Stimulated activated CD4-positive, alpha-beta T cell treated with anti-CD3 and anti-CD28 coated beads, Interleukin-1b, Interleukin-23, amount 100 ng/mL, for 24 hours (primary cell): ENCODE data around the gene DISC1.
"Not testable (repeated sequence)": the region's sequence is repeated elsewhere in the genome, so short reads cannot be mapped to it uniquely, and the experiment has no call there.

Experiments used
- DNase-seq, 4 experiments: peaks; one replicate each; pipeline ENCODE4 v3.0.0-alpha.2; 2020; ENCODE audit warnings: low read depth in 4 of 4, low spot score in 1 of 4

Gene DISC1

GRCh38 chr1:231724876-231725647 lies 98.5 kb downstream of the DISC1 start:
- DNase-seq = peak in 1 of 4 experiments; percentile 6

- DNase-seq = no peak
Observed at GRCh38 chr1:231727171-231727570, 100.6 kb downstream of the DISC1 start.

- not testable (repeated sequence) for DNase-seq
Observed at GRCh38 chr1:231728987-231729386, 102.4 kb downstream of the DISC1 start.

- DNase-seq = no peak
Observed at GRCh38 chr1:231729544-231729943, 103.0 kb downstream of the DISC1 start.

GRCh38 chr1:231731268-231731667 lies 104.7 kb downstream of the DISC1 start:
- no peak for DNase-seq

GRCh38 chr1:231733063-231733462 lies 106.5 kb downstream of the DISC1 start:
- no peak for DNase-seq

- no peak for DNase-seq
Observed at GRCh38 chr1:231733672-231734071, 107.1 kb downstream of the DISC1 start.

- DNase-seq = no peak
Observed at GRCh38 chr1:231734417-231734816, 107.8 kb downstream of the DISC1 start.

GRCh38 chr1:231735411-231735810 lies 108.8 kb downstream of the DISC1 start:
- DNase-seq = no peak

GRCh38 chr1:231735941-231736340 lies 109.4 kb downstream of the DISC1 start:
- no peak for DNase-seq

GRCh38 chr1:231736464-231736863 lies 109.9 kb downstream of the DISC1 start:
- DNase-seq = no peak

- no peak for DNase-seq
Observed at GRCh38 chr1:231738554-231738953, 112.0 kb downstream of the DISC1 start.

- DNase-seq = no peak
Observed at GRCh38 chr1:231743966-231744365, 117.4 kb downstream of the DISC1 start.

- DNase-seq = no peak
Observed at GRCh38 chr1:231748760-231749415, 122.3 kb downstream of the DISC1 start.

- no peak for DNase-seq
Observed at GRCh38 chr1:231750296-231750695, 123.7 kb downstream of the DISC1 start.

GRCh38 chr1:231750818-231751362 lies 124.3 kb downstream of the DISC1 start:
- no peak for DNase-seq

GRCh38 chr1:231751415-231751814 lies 124.8 kb downstream of the DISC1 start:
- DNase-seq = no peak

- DNase-seq = no peak
Observed at GRCh38 chr1:231753313-231753712, 126.7 kb downstream of the DISC1 start.

GRCh38 chr1:231757101-231757404 lies 130.5 kb downstream of the DISC1 start:
- no peak for DNase-seq

- DNase-seq = no peak
Observed at GRCh38 chr1:231757759-231758158, 131.2 kb downstream of the DISC1 start.

GRCh38 chr1:231761252-231761651 lies 134.7 kb downstream of the DISC1 start:
- no peak for DNase-seq

- DNase-seq = no peak
Observed at GRCh38 chr1:231761747-231762541, 135.4 kb downstream of the DISC1 start.
